ENCODE results near the gene IKBIP. TPM values are rescaled to one million over a fixed set of nuclear protein-coding genes. Genes with fewer than 3 reads are reported as not detected.

Gene IKBIP
- total and polyA plus RNA-seq, 9 of the 15 experiments (the other 6 are each of a cell fraction or from before 2014, with no cell fraction given) = 3.3 to 19.5 (median 14.9) TPM

DNA sequence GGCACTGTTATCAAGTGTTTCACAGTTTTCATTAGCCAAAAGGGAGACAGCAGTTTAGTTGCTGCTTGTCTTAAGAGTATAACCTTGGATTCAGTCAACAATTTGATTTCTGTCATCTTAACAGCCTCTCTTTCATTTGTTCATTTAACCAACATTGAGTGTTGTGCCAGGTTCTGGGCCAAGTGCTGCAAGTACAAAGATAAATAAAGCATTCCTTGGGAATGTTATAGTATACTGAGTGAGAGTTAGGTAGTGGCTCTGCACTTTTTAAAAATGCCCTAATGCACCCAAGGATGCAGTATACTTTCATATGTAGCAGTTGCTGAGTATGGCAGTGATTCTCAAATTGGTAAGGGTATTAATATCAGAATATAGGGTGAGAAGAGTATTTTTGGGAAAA lies 15.9 kb upstream of the IKBIP start:
- CTCF ChIA-PET (ENCODE audit: low intra/inter-chr PET ratio) = no interaction called here
- Histone ChIP-seq H3K9me3 (replicated peaks; ENCODE audit: control insufficient read depth, insufficient read depth, low read depth, low read length) (no peaks in the 10 kb centered on the region), H3K27ac (ENCODE audit: extremely low read depth, low read depth, low read length) (no peak overlapping the region), H2AFZ (ENCODE audit: low read depth, low read length) (no peak overlapping the region), H3K9ac (ENCODE audit: insufficient read depth in 1 of 2, low read depth in 2 of 2, low read length in 2 of 2) (no peak overlapping the region), H3K27me3 (ENCODE audit: control insufficient read depth in 2 of 2, insufficient read depth in 2 of 2, low read length in 2 of 2) (no peaks in the 10 kb centered on the region), H4K20me1 (replicated peaks; ENCODE audit: control insufficient read depth, insufficient read depth, low read length) (no peaks in the 10 kb centered on the region), H3K4me1 (replicated peaks in 1 of 2; ENCODE audit: control insufficient read depth in 2 of 2, insufficient read depth in 2 of 2, low read length in 2 of 2) (peaks cover 0 to 12% of the 10 kb centered on the region in 2 experiments; a peak in 2 of 5 replicates), H3K79me2 (ENCODE audit: control insufficient read depth, insufficient read depth, low read length) (no peaks in the 10 kb centered on the region), H3K36me3 (ENCODE audit: control insufficient read depth, insufficient read depth, low read length) (peaks cover 8% of the 10 kb centered on the region; the same call in 2 of the 3 replicates), H3K9me1 (ENCODE audit: control insufficient read depth, insufficient read depth, low read length) (no peaks in the 10 kb centered on the region), H3K4me2 (ENCODE audit: insufficient read depth, low read length) (no peak overlapping the region), H3K4me3 (no peak overlapping the region)
- ATAC-seq (no peak), FAIRE-seq (no peak), DNase-seq (ENCODE audit: extremely low read depth in 1 of 4, low spot score in 3 of 4) (no peak)
- in situ Hi-C loops (cut with MboI) = no loop called here
- BruUV-seq (replicated peaks) = no TSS peak
- intact Hi-C loops (cut with micrococcal nuclease) = no loop called here
- TF ChIP-seq, protein P1, sequence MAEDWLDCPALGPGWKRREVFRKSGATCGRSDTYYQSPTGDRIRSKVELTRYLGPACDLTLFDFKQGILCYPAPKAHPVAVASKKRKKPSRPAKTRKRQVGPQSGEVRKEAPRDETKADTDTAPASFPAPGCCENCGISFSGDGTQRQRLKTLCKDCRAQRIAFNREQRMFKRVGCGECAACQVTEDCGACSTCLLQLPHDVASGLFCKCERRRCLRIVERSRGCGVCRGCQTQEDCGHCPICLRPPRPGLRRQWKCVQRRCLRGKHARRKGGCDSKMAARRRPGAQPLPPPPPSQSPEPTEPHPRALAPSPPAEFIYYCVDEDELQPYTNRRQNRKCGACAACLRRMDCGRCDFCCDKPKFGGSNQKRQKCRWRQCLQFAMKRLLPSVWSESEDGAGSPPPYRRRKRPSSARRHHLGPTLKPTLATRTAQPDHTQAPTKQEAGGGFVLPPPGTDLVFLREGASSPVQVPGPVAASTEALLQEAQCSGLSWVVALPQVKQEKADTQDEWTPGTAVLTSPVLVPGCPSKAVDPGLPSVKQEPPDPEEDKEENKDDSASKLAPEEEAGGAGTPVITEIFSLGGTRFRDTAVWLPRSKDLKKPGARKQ (CRISPR knock-in tag; IDR thresholded peaks at IDR 0.05) = no peak
- no peak for TF ChIP-seq GABPA (tag; conservative IDR thresholded peaks at IDR 0.05; ENCODE audit: low read depth)
- TF ChIP-seq, protein P2, sequence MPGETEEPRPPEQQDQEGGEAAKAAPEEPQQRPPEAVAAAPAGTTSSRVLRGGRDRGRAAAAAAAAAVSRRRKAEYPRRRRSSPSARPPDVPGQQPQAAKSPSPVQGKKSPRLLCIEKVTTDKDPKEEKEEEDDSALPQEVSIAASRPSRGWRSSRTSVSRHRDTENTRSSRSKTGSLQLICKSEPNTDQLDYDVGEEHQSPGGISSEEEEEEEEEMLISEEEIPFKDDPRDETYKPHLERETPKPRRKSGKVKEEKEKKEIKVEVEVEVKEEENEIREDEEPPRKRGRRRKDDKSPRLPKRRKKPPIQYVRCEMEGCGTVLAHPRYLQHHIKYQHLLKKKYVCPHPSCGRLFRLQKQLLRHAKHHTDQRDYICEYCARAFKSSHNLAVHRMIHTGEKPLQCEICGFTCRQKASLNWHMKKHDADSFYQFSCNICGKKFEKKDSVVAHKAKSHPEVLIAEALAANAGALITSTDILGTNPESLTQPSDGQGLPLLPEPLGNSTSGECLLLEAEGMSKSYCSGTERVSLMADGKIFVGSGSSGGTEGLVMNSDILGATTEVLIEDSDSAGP (CRISPR knock-in tag; IDR thresholded peaks at IDR 0.05) = no peak
- no peak for TF ChIP-seq KLF10 (CRISPR knock-in tag; IDR thresholded peaks at IDR 0.05)
- no peak for TF ChIP-seq ZNF143 (CRISPR knock-in tag; IDR thresholded peaks at IDR 0.05)
- TF ChIP-seq FOXK1 (CRISPR knock-in tag; IDR thresholded peaks at IDR 0.05; ENCODE audit: borderline replicate concordance) = no peak
- TF ChIP-seq WHSC1 (IDR thresholded peaks at IDR 0.05; ENCODE audit: low read length) = no peak
- POLR2A ChIA-PET = interaction anchor here (1.4 kb wide), 1 partner anchor 9 kb away, joined by 3 read pairs; no protein-coding TSS in a partner anchor

All from K562 (cell line).